Testis (tissue), 2 donors: Measurements from ENCODE around the gene S100A10.
A peak's percentile ranks its signal among the peaks of the same experiment; 100 is the strongest.

ENCODE experiments used
- POLR2A ChIP-seq: fragments of 450-650 bp; IDR thresholded peaks from one replicate; pipeline ENCODE4 v1.6.1; 2017; ENCODE audit warnings: antibody characterized with exemption, mild to moderate bottlenecking, moderate library complexity
- TF ChIP-seq, protein P1 (sequence below), 3 experiments: fragments of 450-650 bp in 2 of 3; fragments of 200-600 bp in 1 of 3; sonication (generic) in 1 of 3; IDR thresholded peaks; one replicate each; pipeline ENCODE4 v1.5.1; 2016 to 2019; ENCODE audit warnings: antibody characterized with exemption in 3 of 3, mild to moderate bottlenecking in 2 of 3, moderate library complexity in 1 of 3

DNA sequence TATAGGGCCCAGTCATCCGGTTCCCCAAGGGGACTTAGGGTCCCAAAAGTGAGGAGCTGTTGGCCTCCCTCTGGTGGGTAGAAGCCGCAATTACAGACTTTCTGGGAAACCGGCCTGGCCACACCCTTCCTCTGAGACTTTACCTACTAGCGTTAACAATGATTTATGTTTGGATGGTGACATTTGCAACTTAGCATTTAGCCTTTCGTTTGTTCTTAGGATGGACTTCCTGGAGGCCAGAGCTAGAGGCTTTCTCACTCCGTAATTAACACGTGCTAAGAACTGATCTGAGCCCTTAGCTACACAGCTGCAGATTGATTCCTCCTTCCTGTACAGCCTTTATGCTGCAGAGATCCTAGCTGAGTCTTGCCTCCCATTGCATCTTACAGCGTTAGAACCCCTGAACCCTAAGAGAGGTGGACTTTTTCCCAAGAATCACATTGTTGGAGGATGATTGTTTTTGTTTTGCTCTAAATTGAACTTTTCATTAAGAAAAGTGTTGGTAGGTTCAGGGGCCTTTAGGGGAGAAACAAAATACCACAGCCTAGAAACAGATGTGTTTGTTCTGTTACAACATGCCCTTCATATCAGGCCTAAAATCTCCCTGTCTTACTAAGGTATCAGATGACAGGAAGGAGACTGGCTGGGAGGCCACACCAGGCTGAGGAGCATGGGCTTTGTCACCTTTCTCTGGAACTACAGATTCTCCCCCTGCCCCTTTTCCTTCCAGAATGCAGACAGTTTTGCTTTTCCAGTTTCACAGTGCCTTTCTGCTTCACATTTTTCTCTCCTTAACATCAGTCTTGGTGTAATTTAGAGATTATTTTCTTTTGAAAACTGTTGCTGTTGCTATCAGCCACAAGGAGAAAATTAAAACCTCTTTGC lies 41.2 kb upstream of the S100A10 start:
- TF ChIP-seq POLR2A: no peak
- TF ChIP-seq, protein P1, sequence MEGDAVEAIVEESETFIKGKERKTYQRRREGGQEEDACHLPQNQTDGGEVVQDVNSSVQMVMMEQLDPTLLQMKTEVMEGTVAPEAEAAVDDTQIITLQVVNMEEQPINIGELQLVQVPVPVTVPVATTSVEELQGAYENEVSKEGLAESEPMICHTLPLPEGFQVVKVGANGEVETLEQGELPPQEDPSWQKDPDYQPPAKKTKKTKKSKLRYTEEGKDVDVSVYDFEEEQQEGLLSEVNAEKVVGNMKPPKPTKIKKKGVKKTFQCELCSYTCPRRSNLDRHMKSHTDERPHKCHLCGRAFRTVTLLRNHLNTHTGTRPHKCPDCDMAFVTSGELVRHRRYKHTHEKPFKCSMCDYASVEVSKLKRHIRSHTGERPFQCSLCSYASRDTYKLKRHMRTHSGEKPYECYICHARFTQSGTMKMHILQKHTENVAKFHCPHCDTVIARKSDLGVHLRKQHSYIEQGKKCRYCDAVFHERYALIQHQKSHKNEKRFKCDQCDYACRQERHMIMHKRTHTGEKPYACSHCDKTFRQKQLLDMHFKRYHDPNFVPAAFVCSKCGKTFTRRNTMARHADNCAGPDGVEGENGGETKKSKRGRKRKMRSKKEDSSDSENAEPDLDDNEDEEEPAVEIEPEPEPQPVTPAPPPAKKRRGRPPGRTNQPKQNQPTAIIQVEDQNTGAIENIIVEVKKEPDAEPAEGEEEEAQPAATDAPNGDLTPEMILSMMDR (IDR thresholded peaks at IDR 0.05): peak; percentile 30 to 56 (median 35)
